Lower lobe of right lung (tissue), 2 donors: ENCODE results near the gene MZT2A. TPM values are rescaled to one million over a fixed set of nuclear protein-coding genes. Genes with fewer than 3 reads are reported as not detected.
"Not testable (repeated sequence)": the region's sequence is repeated elsewhere in the genome, so short reads cannot be mapped to it uniquely, and the experiment has no call there.

Experiments used
- ATAC-seq, 2 donors: fragments of 200-7000 bp; cut with Tn5 transposase; one replicate each; pipeline ENCODE4 v1.9.1; 2020 to 2022; ENCODE audit warnings: mild to moderate bottlenecking in 2 of 2, moderate library complexity in 2 of 2
- DNase-seq: peaks from one replicate; pipeline ENCODE4 v3.0.0-alpha.2; 2020
- H3K27ac ChIP-seq: fragments of 200-600 bp; one replicate; pipeline ENCODE4 v1.8.0; 2022
- H3K27me3 ChIP-seq: fragments of 200-600 bp; one replicate; pipeline ENCODE4 v1.8.0; 2022; ENCODE audit warnings: low read depth
- H3K36me3 ChIP-seq: fragments of 200-600 bp; one replicate; pipeline ENCODE4 v1.8.0; 2022; ENCODE audit warnings: mild to moderate bottlenecking
- H3K4me1 ChIP-seq: fragments of 200-600 bp; one replicate; pipeline ENCODE4 v1.8.0; 2022
- H3K4me3 ChIP-seq: fragments of 200-600 bp; one replicate; pipeline ENCODE4 v1.8.0; 2022; ENCODE audit warnings: mild to moderate bottlenecking
- H3K9me3 ChIP-seq: fragments of 200-600 bp; one replicate; pipeline ENCODE4 v1.8.0; 2022
- intact Hi-C: fragments of 100-400 bp; cut with DNase I; formaldehyde crosslinking; loops from one replicate; pipeline ENCODE4 v1.11.0; 2022
- total RNA-seq: library from RNA; stranded (reverse); fragmentation: NEBNext Ultra II Directional; extraction: Animal tissue kit (Norgen Biotek cat#: 25700); gene quantifications from one replicate; pipeline ENCODE4 v1.2.1, GENCODE V29; 2021
- TF ChIP-seq, protein P1 (sequence below): fragments of 200-600 bp; IDR thresholded peaks from one replicate; pipeline ENCODE4 v1.8.0; 2022; ENCODE audit warnings: antibody characterized with exemption, mild to moderate bottlenecking
- donor health status: DM: no; HTN: yes; CAD: no; lungs with severe emphysema.

Gene MZT2A
- total RNA-seq, 1 donor from 2014 or later, result 49.9 TPM

DNA sequence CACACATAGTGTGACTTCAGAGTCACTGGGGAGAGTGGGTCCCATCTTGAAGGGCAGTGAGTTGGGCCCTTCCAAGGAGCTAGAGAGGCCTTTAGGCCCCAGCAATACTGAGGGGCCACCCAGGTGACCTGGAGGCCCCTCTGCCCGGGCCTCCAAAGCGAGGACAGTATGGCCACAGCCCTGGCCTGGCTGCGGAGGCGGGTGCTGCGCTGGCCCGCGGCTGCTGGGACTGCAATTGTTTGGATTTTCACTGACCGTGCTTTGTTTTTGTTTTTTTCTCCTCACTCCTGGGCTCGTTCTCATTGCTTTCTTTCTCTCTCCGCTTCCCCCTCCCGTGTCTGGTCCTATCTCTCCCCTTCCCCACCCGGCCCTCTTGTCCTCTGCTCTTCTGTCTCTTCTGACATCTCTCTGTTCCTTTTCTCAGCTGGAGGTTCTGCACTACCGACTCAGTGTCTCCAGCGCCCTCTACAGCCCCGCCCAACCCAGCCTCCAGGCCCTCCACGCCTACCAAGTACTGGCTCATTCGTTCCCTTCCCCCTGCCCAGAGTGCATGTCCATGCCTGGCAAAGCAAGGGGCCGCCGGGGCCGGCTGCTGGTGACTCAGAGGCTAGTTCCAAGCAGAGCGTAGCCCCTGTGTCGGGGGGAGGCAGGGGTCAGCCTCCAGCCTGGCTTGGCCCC, 19.2 kb upstream of the MZT2A start:
- DNase-seq, H3K27ac ChIP-seq, H3K27me3 ChIP-seq, intact Hi-C loops, H3K9me3 ChIP-seq, H3K4me1 ChIP-seq, H3K4me3 ChIP-seq, ATAC-seq: not testable (repeated sequence)
- H3K36me3 ChIP-seq, result peaks cover 58% of the 10 kb centered on the region

DNA sequence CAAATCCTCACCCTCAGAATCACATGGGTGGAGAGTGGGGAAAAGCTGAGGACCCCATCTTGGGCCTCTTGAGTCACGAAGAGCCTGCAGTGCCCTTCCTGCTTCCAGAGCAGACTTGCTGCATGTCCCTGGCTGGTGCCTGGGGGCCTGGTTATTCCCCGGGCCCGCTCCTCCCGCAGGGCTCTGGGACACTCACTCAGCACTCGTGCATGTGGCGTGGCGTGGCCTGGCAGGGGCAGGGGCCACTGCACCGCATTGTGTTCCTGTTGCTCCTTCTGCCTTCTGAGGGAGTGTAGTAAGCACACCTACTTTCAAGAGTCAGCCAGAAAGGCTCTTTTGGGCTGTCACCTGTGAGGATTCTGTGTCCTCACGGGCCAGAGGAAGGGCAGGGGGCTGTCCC, 17.4 kb upstream of the MZT2A start:
- H3K36me3 ChIP-seq, result peaks cover 72% of the 10 kb centered on the region
- intact Hi-C loops, result no loop called here
- TF ChIP-seq, protein P1, sequence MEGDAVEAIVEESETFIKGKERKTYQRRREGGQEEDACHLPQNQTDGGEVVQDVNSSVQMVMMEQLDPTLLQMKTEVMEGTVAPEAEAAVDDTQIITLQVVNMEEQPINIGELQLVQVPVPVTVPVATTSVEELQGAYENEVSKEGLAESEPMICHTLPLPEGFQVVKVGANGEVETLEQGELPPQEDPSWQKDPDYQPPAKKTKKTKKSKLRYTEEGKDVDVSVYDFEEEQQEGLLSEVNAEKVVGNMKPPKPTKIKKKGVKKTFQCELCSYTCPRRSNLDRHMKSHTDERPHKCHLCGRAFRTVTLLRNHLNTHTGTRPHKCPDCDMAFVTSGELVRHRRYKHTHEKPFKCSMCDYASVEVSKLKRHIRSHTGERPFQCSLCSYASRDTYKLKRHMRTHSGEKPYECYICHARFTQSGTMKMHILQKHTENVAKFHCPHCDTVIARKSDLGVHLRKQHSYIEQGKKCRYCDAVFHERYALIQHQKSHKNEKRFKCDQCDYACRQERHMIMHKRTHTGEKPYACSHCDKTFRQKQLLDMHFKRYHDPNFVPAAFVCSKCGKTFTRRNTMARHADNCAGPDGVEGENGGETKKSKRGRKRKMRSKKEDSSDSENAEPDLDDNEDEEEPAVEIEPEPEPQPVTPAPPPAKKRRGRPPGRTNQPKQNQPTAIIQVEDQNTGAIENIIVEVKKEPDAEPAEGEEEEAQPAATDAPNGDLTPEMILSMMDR, result no peak
- no peaks in the 10 kb centered on the region for H3K27me3 ChIP-seq
- H3K27ac ChIP-seq, result no peak overlapping the region
- H3K4me3 ChIP-seq, result no peak overlapping the region
- no peak for DNase-seq
- no peaks in the 10 kb centered on the region for H3K4me1 ChIP-seq
- ATAC-seq, result no peak
- no peaks in the 10 kb centered on the region for H3K9me3 ChIP-seq

DNA sequence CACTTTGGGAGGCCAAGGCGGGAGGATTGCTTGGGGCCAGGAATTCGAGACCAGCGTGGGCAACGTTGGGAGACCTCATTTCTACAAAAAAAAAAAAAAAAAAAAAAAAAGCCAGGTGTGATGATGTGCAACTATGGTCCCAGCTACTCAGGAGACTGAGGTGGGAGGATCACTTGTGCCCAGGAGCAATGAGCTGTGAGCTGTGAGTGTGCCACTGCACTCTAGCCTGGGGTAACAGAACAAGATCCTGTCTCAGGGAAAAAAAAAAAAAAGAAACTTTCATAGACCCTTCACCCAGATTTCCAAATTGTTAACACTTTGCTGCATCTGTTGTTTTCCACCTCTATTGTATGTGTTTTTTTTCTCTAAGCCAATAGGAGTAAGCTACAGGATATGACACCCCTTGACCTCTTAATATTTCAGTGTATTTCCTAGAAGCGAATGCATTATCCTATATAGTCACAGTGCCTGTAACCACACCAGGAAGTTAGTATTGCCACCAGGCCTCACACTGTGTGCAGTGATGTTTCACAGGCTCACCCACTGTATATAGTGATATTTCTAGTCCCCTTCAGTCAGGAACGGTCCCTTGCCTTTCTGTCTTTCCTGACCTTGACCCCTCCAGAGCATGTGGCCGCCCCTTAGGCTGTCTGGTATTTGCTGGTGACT, 12.0 kb upstream of the MZT2A start:
- H3K9me3 ChIP-seq, intact Hi-C loops, DNase-seq, H3K27me3 ChIP-seq, H3K4me3 ChIP-seq, H3K4me1 ChIP-seq, ATAC-seq, H3K27ac ChIP-seq: not testable (repeated sequence)
- H3K36me3 ChIP-seq, result peaks cover 84% of the 10 kb centered on the region

DNA sequence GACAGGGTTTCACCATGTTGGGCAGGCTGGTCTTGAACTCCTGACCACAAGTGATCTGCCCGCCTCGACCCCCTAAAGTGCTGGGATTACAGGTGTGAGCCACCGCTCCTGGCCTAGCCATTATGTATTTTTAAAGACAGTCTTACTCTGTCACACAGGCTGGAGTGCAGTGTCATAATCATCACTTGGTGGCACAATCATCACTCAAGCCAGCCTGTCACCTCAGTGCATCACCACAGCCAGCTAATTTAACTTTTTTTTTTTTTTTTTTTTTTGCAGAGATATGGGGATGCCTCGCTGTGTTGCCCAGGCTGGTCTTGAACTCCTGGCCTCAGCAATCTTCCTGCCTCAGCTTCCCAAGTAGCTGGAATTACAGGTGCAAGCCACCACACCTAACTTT, 11.4 kb upstream of the MZT2A start:
- H3K27ac ChIP-seq, DNase-seq, H3K4me3 ChIP-seq, H3K27me3 ChIP-seq, ATAC-seq, H3K9me3 ChIP-seq, intact Hi-C loops, H3K4me1 ChIP-seq: not testable (repeated sequence)
- peaks cover 84% of the 10 kb centered on the region for H3K36me3 ChIP-seq

DNA sequence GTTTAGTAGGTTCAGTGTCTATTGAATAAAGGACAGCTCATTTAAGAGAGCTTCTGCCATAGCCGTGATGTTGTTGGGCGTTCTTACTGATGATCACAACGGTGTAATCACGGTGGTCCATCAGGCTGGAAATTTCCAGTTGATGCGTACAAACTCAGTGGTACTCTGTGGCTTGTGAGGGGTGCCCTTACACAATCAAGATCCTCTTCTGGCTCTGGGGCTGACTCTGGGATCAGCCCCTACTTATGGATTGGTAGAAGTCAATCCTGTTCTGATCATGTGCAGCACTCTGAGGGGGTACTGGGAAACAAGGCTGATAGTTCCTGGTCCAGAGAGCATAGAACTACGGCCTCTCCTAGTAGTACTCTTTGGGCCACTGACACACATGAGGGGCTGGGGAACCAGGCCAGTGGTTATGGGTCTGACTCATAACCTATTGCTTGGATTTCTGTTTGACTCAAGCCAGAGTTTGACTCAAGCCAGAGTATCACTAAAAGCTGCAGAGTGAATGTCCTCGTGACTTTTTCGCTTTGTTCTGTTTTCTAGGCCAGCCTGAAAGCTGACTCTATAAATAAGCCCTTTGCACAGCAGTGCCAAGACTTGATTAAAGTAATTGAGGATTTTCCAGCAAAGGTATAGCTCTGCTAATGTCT, 6.2 kb upstream of the MZT2A start:
- H3K27me3 ChIP-seq, H3K27ac ChIP-seq, H3K4me3 ChIP-seq, DNase-seq, H3K9me3 ChIP-seq, ATAC-seq, intact Hi-C loops: not testable (repeated sequence)
- peaks cover 14% of the 10 kb centered on the region for H3K4me1 ChIP-seq
- H3K36me3 ChIP-seq, result peaks cover 49% of the 10 kb centered on the region

DNA sequence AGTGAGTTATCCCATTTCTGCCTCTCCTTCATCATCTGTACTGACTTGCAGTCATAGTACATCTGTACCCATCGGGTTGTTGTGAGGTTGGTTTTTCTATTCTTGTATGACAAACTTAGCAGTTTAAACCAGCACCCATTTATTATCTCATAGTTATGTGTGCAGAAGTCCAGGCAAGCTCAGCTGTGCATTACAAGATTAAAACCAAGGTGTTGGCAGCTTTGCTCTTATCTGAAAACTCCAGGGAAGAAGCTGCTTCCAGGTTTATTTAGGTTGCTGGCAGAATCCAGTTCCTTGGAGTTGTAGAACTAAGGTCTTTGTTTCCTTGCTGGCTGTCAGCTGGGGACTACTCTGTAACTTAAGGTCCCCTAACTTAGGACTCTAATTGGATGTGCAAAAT, 3.3 kb upstream of the MZT2A start:
- peaks cover 24% of the 10 kb centered on the region for H3K36me3 ChIP-seq
- peaks cover 23% of the 10 kb centered on the region for H3K4me1 ChIP-seq
- H3K27me3 ChIP-seq, H3K9me3 ChIP-seq, H3K4me3 ChIP-seq, ATAC-seq, DNase-seq, intact Hi-C loops, H3K27ac ChIP-seq: not testable (repeated sequence)

DNA sequence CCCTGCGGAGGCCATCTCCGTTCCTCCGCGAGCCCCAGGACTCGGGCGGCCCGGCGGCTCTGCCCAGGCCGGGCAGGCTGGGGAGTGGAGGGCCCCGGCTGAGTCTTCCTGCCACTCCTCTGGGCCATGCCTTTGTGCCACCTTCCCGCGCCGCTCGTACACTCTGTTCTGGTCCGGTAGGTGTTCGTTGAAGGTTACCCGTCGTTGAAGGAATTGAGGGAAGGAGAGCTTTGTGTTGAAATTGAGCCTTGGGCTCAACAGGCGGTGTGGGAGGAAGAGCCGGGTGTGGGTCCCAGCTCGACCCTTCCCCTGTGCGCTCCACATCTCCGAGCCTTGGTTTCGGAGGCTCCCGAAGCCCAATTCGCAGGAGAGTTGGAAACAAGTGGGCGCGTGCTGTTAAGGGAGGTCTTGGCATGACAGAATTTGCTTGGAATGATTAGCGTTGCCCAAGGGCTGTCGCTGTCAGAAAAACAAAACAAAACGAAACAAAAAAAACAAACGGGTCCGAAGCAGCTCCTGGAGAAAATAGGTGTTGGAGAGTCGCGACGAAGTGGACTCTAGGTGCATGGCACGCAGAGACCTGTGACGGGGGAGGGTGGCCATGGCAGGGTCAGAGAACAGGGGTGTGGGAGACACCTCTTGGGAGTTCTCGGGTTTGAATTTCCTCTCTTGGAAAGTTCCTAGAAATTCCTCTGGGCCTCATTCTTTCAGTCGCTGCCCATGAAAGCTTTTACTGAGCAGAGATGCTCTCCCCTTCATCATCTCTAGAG, 1.2 kb upstream of the MZT2A start:
- no peaks in the 10 kb centered on the region for H3K27me3 ChIP-seq
- peaks cover 6% of the 10 kb centered on the region for H3K36me3 ChIP-seq
- intact Hi-C loops, result no loop called here
- peaks cover 23% of the 10 kb centered on the region for H3K4me1 ChIP-seq
- no peaks in the 10 kb centered on the region for H3K9me3 ChIP-seq
- peak; percentile 40 to 55 for ATAC-seq
- H3K4me3 ChIP-seq, result peak overlapping the region; percentile 78
- DNase-seq, result no peak
- H3K27ac ChIP-seq, result peak overlapping the region; percentile 89
- TF ChIP-seq, protein P1, result no peak
